CD1c-positive myeloid dendritic cell (primary cell): Measurements from ENCODE around the gene DEGS1.

Experiments used
- DNase-seq: peaks from one replicate; pipeline ENCODE4 v3.0.0-alpha.2; 2016; ENCODE audit errors: extremely low spot score

Gene DEGS1

GRCh38 chr1:224213438-224214119 is 30.5 kb downstream of the DEGS1 start:
- DNase-seq = peak; percentile 33

- no peak for DNase-seq
Observed at GRCh38 chr1:224216382-224216781, 33.3 kb downstream of the DEGS1 start.

- peak; percentile 54 for DNase-seq
Observed at GRCh38 chr1:224217655-224218623, 34.9 kb downstream of the DEGS1 start.

GRCh38 chr1:224219011-224219611 is 36.1 kb downstream of the DEGS1 start:
- no peak for DNase-seq

GRCh38 chr1:224219612-224220059 is 36.6 kb downstream of the DEGS1 start:
- no peak for DNase-seq

GRCh38 chr1:224223819-224224714 is 41.0 kb downstream of the DEGS1 start:
- no peak for DNase-seq

GRCh38 chr1:224226849-224227502 is 43.9 kb downstream of the DEGS1 start:
- DNase-seq = no peak

GRCh38 chr1:224234017-224234416 is 51.0 kb downstream of the DEGS1 start:
- DNase-seq = no peak

GRCh38 chr1:224235813-224236493 is 52.9 kb downstream of the DEGS1 start:
- no peak for DNase-seq

GRCh38 chr1:224237119-224237881 is 54.3 kb downstream of the DEGS1 start:
- no peak for DNase-seq

GRCh38 chr1:224238212-224238611 is 55.2 kb downstream of the DEGS1 start:
- DNase-seq = no peak

GRCh38 chr1:224238756-224239155 is 55.7 kb downstream of the DEGS1 start:
- no peak for DNase-seq
